Erythroblast (primary cell): ENCODE data around the gene GIPC1.

Source experiments
- GATA1 ChIP-seq: IDR thresholded peaks from 2 replicates; pipeline ENCODE4 v1.6.1; 2011; ENCODE audit warnings: low read depth, mild to moderate bottlenecking, control low read depth, low read length, moderate library complexity
- POLR2A ChIP-seq: IDR thresholded peaks from 2 replicates; pipeline ENCODE4 v1.6.1; 2011; ENCODE audit warnings: mild to moderate bottlenecking, low read length

DNA sequence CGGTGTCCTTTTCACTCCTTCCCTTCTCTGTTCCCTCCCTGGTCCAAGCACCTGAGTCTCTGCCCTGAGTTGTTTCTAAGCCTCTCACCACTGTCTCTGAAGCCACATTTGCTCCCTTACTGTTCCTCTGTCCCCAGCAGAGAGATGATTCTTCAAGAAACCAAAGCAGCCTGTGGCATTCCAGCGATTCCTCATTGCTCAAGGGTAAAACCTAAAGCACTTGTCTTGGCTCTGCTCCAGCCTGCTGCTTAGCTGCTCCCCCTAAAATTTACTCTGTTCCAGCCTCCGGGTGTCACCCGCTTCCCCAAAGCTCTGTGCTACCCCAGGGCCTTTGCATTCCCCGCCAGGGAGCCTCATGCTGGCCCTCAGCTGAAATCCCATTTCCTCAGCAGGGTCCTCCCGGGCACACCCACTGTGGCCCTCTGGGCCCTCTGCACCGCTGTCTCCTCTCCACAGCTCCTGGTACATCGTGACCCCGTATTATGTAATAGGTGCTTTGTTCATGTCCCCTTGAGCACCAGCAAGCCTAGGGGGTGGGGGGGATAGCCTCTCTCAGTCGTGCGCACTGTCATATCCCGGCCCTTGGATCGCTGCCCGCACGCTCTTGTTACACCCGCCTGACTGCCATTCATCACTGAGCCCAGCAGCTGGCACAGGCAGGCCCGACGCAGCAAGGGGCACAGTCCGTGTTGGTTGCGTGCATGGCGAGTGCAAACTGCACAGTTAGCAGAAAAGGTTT is 49.2 kb upstream of the GIPC1 start:
- TF ChIP-seq POLR2A (no peak), GATA1 (no peak)
